GM15510 (cell line): ENCODE results near the gene LMTK2.

Experiments used
- POLR2A ChIP-seq: IDR thresholded peaks from 3 replicates; pipeline ENCODE4 v1.6.1; 2011; ENCODE audit warnings: borderline replicate concordance; ENCODE audit not compliant: insufficient read length; ENCODE audit errors: extremely low read depth

LMTK2 gene

DNA sequence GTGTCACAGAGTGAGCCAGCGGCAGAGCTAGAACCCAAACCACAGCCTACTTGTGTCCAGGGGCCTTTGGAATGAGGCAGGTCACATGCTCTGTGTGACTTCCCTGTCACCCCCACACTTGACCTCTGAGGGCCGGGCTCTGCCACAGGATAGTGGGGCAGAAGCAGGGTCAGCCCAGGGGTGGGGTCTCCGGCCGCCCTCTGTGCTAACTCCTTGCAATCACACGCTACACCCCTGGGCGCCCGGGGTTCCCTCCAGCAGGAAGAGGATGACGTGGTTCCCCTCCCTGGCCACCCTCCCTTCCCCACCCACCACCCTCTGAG, 125.6 kb downstream of the LMTK2 start:
- TF ChIP-seq POLR2A, result no peak

DNA sequence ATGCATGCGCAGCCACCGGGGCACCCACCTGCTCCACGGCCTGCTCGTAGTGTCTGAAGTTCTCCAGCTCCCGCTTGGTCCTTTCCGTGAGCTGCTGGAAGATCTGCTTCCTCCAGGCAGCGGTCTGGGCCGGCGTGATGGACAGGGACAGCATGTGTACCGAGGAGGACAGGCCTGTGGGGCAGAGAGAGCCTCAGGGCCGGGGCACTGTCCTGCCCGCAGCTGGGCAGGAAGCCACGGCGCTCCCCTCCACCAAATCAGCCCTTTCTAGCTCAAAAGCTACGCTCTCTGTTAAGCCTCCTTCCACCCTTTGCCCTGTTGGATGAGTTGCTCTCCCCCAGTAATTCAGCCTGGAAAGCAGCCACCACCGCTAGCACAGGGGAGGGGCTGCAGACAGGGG, 126.1 kb downstream of the LMTK2 start:
- no peak for TF ChIP-seq POLR2A

DNA sequence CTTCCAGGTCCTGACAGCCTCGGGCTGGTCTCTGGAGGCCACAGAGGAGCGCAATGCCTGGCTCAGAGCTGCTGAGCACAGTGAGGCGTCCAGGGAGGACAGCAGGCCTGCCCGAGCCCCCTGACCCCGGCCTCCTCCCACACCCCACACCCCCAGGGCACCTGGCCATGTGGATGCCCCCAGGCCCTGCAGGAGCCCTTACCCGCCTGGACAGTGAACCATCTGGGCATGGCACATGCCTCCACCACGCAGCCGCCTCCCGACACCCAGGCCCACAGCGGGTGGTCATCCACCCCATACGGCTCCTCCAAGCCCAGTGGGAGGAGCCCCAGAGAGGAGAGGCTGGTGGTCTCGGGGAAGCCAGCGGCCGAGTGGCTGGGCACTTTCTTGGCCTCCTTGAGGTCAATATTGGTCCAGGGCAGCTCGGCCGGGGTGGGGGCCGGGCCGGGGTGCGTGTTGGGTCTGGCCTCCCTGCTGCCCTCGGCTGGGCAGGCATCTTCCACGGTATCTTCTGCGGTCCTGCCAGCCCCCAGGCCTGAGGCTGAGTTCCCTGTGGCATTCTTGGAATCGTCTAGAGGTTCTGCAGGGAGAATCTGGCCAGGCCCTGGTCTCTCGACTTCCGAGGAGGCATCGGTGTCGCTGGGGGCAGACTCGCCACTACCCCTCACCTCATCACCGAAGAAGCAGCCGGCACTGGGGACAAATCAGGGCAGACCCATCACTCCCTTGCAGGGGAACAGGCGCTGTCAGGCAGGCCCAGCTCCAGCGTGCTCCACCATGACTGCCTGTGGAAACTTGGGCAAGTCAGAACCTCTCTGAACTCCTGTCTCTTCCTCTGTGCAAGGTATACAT, 126.8 kb downstream of the LMTK2 start:
- no peak for TF ChIP-seq POLR2A

DNA sequence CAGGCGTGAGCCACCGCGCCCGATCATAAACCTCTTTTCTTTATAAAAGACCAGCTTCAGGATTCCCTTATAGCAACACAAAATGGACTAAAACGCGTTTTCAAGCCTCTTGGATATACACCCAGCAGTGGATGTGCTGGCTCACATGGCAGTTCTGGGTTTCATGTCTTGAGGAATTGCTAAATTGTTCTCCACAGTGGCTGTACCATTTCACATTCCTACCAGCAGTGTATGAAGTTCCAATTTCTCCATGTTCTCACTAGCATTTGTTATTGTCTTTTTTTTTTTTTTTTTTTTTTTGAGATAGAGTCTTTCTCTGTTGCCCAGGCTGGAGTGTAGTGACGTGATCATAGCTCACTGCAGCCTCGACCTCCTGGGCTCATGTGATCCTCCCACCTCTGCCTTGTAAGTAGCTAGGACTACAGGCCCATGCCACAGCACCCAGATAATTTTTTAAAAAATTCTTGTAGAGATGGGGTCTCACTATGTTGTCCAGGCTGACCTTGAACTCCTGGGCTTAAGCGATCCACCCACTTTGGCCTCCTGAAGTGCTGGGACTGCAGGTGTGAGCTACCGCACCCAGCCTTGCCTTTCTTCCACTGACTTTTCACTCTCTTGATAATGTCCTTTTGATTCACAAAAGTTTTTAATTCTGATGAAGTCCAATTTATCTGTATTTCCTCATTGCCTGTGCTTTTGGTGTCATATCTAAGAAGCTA, 127.9 kb downstream of the LMTK2 start:
- no peak for TF ChIP-seq POLR2A

DNA sequence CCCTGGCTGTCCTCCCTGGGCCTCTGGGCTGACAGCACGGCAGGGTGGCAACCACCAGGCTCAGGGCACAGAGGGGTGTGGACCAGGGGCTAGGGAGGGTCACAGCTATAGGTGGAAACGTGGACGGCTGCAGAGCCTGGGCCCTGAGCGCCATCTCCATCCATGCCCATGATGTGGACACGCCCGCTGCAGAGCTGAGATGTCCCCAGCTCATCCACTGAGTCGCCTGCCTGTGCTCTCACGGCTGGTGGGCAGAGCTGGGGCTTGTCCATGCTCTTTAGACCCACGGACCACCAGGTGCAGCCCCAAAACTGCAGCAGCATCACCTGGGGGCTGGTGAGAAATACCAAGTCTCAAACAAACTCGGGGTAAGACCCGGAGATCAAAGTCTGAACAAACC, 129.2 kb downstream of the LMTK2 start:
- TF ChIP-seq POLR2A, result no peak

DNA sequence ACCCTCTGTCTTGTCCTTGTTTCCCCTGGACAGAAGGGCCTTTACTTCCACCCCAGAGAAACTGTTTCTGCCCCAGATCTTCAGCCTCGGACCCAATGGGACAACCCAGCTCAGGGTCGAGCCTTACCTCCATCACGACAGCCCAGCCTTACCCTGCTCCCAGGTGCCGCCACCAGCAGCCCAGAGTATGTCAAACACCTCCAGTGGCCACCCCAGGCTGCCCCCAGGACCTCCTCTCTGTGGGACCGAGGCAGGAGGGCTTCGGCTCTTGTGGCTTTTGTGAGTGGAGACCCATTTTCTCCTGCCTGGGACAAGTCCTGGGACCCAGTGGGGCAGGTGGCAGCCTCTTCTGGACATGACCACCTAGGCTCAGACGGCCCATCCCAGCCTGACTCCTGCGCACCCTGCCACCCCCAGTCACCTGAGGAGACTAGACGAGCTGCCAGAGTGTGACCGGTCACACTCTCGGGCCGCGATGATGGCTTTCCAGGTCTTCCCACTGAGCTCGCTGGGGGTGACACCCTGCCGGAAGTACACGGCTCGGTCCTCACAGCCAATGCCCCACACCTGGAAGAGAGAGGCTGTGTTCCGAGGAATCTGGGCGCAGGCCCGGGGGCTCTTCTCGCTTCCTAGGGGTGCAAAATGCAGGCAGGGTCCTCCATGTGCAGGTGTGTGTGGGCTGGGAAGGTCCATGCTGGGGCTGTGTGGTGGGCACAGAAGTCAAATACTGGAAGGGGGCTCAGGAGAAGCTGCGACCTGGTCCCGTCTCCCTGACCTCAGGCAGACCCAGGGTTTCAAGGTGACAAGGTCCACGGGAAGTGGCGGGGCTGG, 129.9 kb downstream of the LMTK2 start:
- TF ChIP-seq POLR2A, result no peak

DNA sequence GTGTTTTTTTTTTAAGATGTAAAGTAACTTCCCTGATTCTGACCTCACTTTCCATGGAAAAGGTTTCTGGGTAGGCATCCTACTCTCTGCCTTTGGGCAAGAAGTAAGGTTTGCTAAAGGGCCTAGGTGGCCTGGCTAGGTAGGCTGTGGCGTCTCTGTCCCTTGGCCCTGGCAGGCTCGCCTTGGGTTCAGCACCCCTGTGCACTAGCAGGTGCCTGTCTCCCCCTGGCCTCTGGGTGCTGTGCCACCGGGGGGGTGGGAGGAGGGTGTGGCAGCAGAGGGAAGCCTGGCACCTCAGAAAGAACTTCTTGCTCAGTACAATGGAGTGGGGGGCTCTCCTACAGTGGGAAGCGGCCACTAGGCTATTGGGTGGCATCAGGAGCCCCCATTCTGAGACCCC, 131.4 kb downstream of the LMTK2 start:
- TF ChIP-seq POLR2A, result no peak

DNA sequence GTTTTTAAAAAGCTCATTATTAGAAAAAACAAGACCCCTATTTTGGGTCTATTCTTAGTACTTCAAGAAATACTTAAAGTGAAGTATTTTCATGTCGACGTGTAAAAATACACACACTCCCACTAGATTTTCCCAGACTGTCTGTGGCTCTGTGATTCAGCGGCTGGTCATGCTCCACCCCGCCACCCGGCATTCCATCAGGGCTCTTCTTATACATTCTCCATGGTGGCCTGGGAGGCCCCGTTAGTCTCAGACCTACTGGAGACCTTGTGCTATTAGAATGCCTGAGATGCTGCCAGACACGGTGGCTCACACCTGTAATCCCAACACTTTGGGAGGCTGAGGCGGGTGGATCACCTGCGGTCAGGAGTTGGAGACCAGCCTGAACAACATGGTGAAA, 132.3 kb downstream of the LMTK2 start:
- TF ChIP-seq POLR2A, result no peak

DNA sequence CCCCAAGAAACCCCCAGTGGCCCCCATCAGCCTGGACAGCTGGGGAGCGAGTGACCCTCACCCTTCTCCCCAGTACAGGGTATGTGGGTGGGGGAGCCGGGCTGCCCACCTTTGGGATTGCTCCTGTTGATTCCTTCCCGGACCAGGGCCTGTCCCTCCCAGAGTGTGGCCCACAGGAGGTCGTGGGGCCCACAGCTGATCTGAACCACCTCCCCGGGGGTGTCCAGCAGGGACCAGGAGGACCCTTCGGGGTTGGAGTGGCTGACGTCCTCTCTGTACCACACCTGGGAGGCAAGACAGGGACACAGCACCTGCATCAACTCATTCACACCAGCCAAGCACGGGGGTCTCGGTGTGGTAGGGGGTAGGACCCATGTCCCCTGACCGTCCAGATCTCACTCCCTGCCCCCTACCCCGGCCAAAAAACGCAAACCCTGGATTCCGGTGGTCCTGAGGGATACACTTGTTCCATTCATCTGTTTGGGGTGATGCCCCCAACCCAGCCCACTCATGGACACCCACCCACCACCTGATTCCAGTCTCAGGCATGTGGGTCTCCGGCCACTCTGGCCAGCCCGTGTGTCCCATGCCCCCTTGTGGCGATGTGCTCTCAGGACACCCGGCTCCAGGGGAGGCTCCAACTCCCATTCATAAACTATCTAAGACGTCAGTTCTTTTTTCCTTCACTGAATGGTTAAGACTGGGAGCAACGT, 134.5 kb downstream of the LMTK2 start:
- TF ChIP-seq POLR2A, result no peak

DNA sequence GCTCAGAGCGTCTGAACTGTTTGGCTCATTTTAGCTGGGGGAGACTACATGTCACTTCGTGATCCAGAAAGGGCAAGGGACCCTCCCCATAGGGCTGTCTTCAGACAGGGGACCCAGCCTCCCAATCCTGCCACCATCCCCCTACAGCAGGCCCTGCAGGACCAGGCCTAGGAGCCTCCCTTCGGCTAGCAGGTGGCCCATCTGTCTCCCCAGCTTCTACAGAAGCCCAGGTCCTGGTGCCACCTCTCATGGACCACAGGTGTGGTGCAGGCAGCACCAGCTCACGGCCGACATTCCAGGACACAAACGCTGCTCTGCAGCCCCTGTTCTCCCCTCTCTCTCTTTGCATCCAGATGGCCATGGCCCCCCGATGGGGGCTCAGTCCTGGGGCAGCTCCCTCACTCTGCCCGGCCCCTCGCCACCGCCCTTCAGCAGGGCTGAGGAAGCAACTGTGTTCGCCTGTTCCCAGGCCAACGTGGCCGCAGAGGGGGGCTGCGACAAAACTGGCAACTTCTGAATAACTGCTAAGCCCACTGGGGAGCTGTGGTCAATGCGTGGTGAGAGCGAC, 135.1 kb downstream of the LMTK2 start:
- no peak for TF ChIP-seq POLR2A

DNA sequence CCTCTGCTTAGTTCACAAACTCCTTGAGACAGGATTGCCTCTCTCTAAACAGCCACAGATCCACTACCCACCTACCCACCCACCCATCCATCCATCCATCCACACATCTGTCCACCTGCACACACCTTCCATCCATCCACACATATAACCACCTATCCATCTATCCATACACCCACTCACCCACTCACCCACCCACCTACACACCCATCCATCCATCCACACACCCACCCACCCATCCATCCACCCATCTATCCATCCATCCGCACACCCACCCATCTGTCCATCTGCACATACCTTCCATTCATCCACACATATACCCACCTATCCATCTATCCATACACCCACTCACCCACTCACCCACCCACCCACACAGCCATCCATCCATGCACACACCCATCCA, 135.7 kb downstream of the LMTK2 start:
- TF ChIP-seq POLR2A, result no peak

DNA sequence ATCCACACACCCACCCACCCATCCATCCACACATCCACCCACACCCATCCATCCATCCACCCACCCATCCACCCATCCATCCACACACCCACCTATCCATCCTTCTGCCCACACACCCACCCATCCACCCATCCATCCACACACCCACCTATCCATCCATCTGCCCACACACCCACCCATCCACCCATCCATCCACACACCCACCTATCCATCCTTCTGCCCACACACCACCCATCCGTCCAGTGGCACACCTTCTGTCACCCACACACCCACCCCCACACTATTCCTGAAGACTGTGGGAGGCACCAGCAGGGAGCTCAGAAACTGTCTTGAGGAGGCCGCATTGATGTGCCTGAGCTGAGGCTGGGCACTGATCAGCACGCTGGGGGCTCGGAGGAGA, 136.3 kb downstream of the LMTK2 start:
- no peak for TF ChIP-seq POLR2A

DNA sequence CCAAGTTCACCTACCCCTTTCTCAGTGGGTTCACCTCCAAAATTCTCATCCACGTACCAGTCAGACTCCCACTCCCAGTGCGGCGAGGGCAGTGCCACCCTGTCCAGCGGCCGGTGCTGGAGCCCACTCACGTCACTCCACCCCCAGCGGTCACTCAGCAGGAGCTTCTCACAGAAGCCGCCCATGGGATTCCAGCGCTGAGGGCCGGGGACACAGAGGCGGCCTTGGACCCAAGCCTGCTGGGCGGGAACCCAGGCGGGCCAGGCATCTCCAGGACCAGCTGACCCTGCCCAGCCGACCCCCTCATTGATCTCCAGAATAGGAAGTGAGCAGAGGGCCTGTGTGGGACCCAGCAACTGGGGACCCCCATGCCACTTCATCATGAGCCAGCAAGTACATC, 138.2 kb downstream of the LMTK2 start:
- no peak for TF ChIP-seq POLR2A

DNA sequence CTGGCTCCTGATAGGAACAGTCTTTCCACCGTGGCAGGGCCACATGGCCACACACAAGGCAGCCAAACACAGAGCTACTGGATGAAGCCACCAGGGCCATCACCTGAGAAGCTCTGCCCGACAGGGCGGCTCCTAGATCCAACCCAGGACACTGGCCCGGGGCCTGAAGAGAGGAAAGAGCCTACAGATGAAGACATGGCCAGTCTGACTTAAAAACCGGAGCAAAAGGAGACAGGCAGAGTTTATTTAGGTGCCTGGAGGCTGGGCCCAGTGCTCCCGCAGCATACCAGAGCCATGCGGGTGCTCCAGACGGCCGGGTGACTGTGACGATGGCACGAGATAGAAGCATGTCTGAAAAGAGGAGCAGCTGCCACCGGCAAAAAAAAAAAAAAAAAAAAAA, 141.5 kb downstream of the LMTK2 start:
- no peak for TF ChIP-seq POLR2A
